ENCODE measurements around the gene TMEM236. TPM values are rescaled to one million over a fixed set of nuclear protein-coding genes. Genes with fewer than 3 reads are reported as not detected.

Gene TMEM236
- total RNA-seq, 1 donor from 2014 or later = 0.30 TPM

GRCh38 chr10:17808971-17809841 is 57.2 kb downstream of the TMEM236 start, which contains the start of gene MRC1:
Gene MRC1 (plus strand): TSS chr10:17809348. CDS start chr10:17809466, 118 bp downstream.
- ATAC-seq (peak; percentile 83), DNase-seq (peak; percentile 47)
- intact Hi-C loops (cut with micrococcal nuclease) = no loop called here

GRCh38 chr10:17811146-17811865 is 59.3 kb downstream of the TMEM236 start:
- DNase-seq = no peak
- intact Hi-C loops (cut with micrococcal nuclease) = no loop called here
- no peak for ATAC-seq

GRCh38 chr10:17814973-17815372 is 63.0 kb downstream of the TMEM236 start:
- ATAC-seq = no peak
- intact Hi-C loops (cut with micrococcal nuclease) = no loop called here

GRCh38 chr10:17816199-17816598 is 64.2 kb downstream of the TMEM236 start:
- ATAC-seq = no peak
- no peak for DNase-seq
- intact Hi-C loops (cut with micrococcal nuclease) = no loop called here

More at GRCh38 chr10:17814973-17815372, 63.0 kb downstream of the TMEM236 start:
- no peak for DNase-seq

- intact Hi-C loops (cut with micrococcal nuclease) = no loop called here
- DNase-seq (no peak), ATAC-seq (no peak)
These were observed 65.3 kb downstream of the TMEM236 start for GRCh38 chr10:17817316-17817715.

GRCh38 chr10:17817790-17818189 is 65.8 kb downstream of the TMEM236 start:
- no peak for DNase-seq
- intact Hi-C loops (cut with micrococcal nuclease) = no loop called here
- ATAC-seq = no peak

- no peak for ATAC-seq
- no peak for DNase-seq
- intact Hi-C loops (cut with micrococcal nuclease) = no loop called here
These were observed 67.8 kb downstream of the TMEM236 start for GRCh38 chr10:17819836-17820235.

- no peak for ATAC-seq
- no peak for DNase-seq
- intact Hi-C loops (cut with micrococcal nuclease) = no loop called here
These were observed 68.9 kb downstream of the TMEM236 start for GRCh38 chr10:17820943-17821342.

GRCh38 chr10:17821893-17822292 is 69.9 kb downstream of the TMEM236 start:
- no peak for ATAC-seq
- no peak for DNase-seq
- intact Hi-C loops (cut with micrococcal nuclease) = no loop called here

- intact Hi-C loops (cut with micrococcal nuclease) = no loop called here
These were observed 79.3 kb downstream of the TMEM236 start for GRCh38 chr10:17831341-17831740.

GRCh38 chr10:17831896-17832295 is 79.9 kb downstream of the TMEM236 start:
- DNase-seq = no peak
- intact Hi-C loops (cut with micrococcal nuclease) = no loop called here
- no peak for ATAC-seq

More at GRCh38 chr10:17831341-17831740, 79.3 kb downstream of the TMEM236 start:
- ATAC-seq (no peak), DNase-seq (no peak)

- ATAC-seq = no peak
- DNase-seq = no peak
- intact Hi-C loops (cut with micrococcal nuclease) = no loop called here
These were observed 81.7 kb downstream of the TMEM236 start for GRCh38 chr10:17833656-17834055.

GRCh38 chr10:17835688-17836087 is 83.7 kb downstream of the TMEM236 start:
- ATAC-seq (no peak), DNase-seq (no peak)
- intact Hi-C loops (cut with micrococcal nuclease) = no loop called here

GRCh38 chr10:17836942-17837341 is 84.9 kb downstream of the TMEM236 start:
- peak; percentile 43 for DNase-seq
- intact Hi-C loops (cut with micrococcal nuclease) = no loop called here
- peak; percentile 71 for ATAC-seq

- peak; percentile 25 for ATAC-seq
These were observed 86.2 kb downstream of the TMEM236 start for GRCh38 chr10:17838080-17838648.

GRCh38 chr10:17841050-17841449 is 89.0 kb downstream of the TMEM236 start:
- DNase-seq (no peak), ATAC-seq (no peak)
- intact Hi-C loops (cut with micrococcal nuclease) = no loop called here

More at GRCh38 chr10:17838080-17838648, 86.2 kb downstream of the TMEM236 start:
- no peak for DNase-seq
- intact Hi-C loops (cut with micrococcal nuclease) = no loop called here

- DNase-seq (no peak), ATAC-seq (no peak)
- intact Hi-C loops (cut with micrococcal nuclease) = no loop called here
These were observed 90.6 kb downstream of the TMEM236 start for GRCh38 chr10:17842641-17843040.

- ATAC-seq (peak; percentile 31), DNase-seq (no peak)
- intact Hi-C loops (cut with micrococcal nuclease) = loop anchor here (2.0 kb wide), 1 partner anchor 369 kb away; no protein-coding TSS in a partner anchor
These were observed 95.7 kb downstream of the TMEM236 start for GRCh38 chr10:17847585-17848296.

- intact Hi-C loops (cut with micrococcal nuclease) = no loop called here
- DNase-seq (no peak), ATAC-seq (no peak)
These were observed 96.6 kb downstream of the TMEM236 start for GRCh38 chr10:17848646-17849045.

Data from left ventricle myocardium superior (tissue), 1 donor.